Keratinocyte (primary cell): ENCODE results near the gene TMEM63B. TPM values are rescaled to one million over a fixed set of nuclear protein-coding genes. Genes with fewer than 3 reads are reported as not detected.

Experiments
- DNase-seq: peaks from one replicate; pipeline ENCODE4 v3.0.0-alpha.2; 2011; ENCODE audit warnings: low read depth, missing footprints, low spot score
- FAIRE-seq: peaks from 2 replicates; lab custom pipeline; 2011; peaks lifted over from hg19 to GRCh38; lab: Jason Lieb, UNC
- H2AFZ ChIP-seq: 2 replicates; pipeline ENCODE4 v1.6.0; 2012; ENCODE audit warnings: low read length, control low read depth, inconsistent platforms; ENCODE audit not compliant: control insufficient read depth
- H3K27ac ChIP-seq: 2 replicates; pipeline ENCODE4 v1.5.1; 2011; ENCODE audit warnings: low read length; ENCODE audit not compliant: control insufficient read depth, insufficient read depth
- H3K27me3 ChIP-seq: 3 replicates; pipeline ENCODE4 v1.6.0; 2011; ENCODE audit warnings: low read length; ENCODE audit not compliant: control insufficient read depth, insufficient read depth; ENCODE audit errors: extremely low read depth
- H3K36me3 ChIP-seq, 2 experiments: 2 replicates in 1 of 2; 3 replicates in 1 of 2; pipeline ENCODE4 v1.5.1; 2011; ENCODE audit warnings: low read length in 2 of 2, mild to moderate bottlenecking in 1 of 2; ENCODE audit not compliant: control insufficient read depth in 2 of 2, insufficient read depth in 2 of 2; ENCODE audit errors: extremely low read depth in 1 of 2
- H3K4me1 ChIP-seq: 3 replicates; pipeline ENCODE4 v1.5.1; 2011; ENCODE audit warnings: low read length; ENCODE audit not compliant: control insufficient read depth, insufficient read depth; ENCODE audit errors: extremely low read depth
- H3K4me2 ChIP-seq: 3 replicates; pipeline ENCODE4 v1.6.0; 2011; ENCODE audit warnings: low read depth, low read length; ENCODE audit not compliant: control insufficient read depth, insufficient read depth; ENCODE audit errors: extremely low read depth
- H3K4me3 ChIP-seq, 3 experiments: fragments of 200-600 bp in 1 of 3; sonication (generic) in 1 of 3; 2 replicates in 2 of 3; 3 replicates in 1 of 3; pipeline ENCODE4 v1.5.1; 2011 to 2016; ENCODE audit warnings: low read length in 3 of 3, mild to moderate bottlenecking in 3 of 3, control low read depth in 2 of 3, inconsistent platforms in 1 of 3, low read depth in 1 of 3, mixed read lengths in 1 of 3, mixed run types in 1 of 3, moderate library complexity in 1 of 3; ENCODE audit not compliant: control insufficient read depth in 2 of 3, insufficient read depth in 2 of 3; ENCODE audit errors: extremely low read depth in 1 of 3
- H3K79me2 ChIP-seq: 2 replicates; pipeline ENCODE4 v1.6.0; 2012; ENCODE audit warnings: low read length; ENCODE audit not compliant: control insufficient read depth, insufficient read depth
- H3K9ac ChIP-seq: 3 replicates; pipeline ENCODE4 v1.6.0; 2011; ENCODE audit warnings: low read length; ENCODE audit not compliant: control insufficient read depth, insufficient read depth; ENCODE audit errors: extremely low read depth
- H3K9me1 ChIP-seq: 3 replicates; pipeline ENCODE4 v1.6.0; 2011; ENCODE audit warnings: low read length; ENCODE audit not compliant: control insufficient read depth, insufficient read depth; ENCODE audit errors: extremely low read depth
- H3K9me3 ChIP-seq: 2 replicates; pipeline ENCODE4 v1.5.1; 2012; ENCODE audit warnings: low read depth, low read length; ENCODE audit not compliant: control insufficient read depth
- H4K20me1 ChIP-seq: 3 replicates; pipeline ENCODE4 v1.6.0; 2011; ENCODE audit warnings: low read length; ENCODE audit not compliant: control insufficient read depth, insufficient read depth; ENCODE audit errors: extremely low read depth
- CTCF ChIP-seq, 3 experiments: IDR thresholded peaks in 1 of 3; conservative IDR thresholded peaks in 1 of 3; optimal IDR thresholded peaks in 1 of 3; 2 replicates in 2 of 3; 3 replicates in 1 of 3; pipeline versions ENCODE3 to v1.5.1; 2011; ENCODE audit warnings: low read length in 3 of 3, mild to moderate bottlenecking in 3 of 3, moderate library complexity in 2 of 3, control low read depth in 1 of 3, inconsistent platforms in 1 of 3; ENCODE audit not compliant: insufficient read depth in 2 of 3; ENCODE audit errors: extremely low read depth in 1 of 3
- EZH2 ChIP-seq: IDR thresholded peaks from one replicate; pipeline ENCODE4 v1.6.1; 2012; ENCODE audit warnings: inconsistent platforms, mild to moderate bottlenecking, low read length, moderate library complexity
- dilution Hi-C: fragments of 300-500 bp; cut with MboI; formaldehyde crosslinking; loops from one replicate; pipeline ENCODE4 v1.7.0; 2020; ENCODE audit warnings: low sequenced_read_pairs; ENCODE audit not compliant: extremely low pct_ligation_motif_present
- polyA plus RNA-seq, 5 experiments: library from polyadenylated mRNA; depleted of rRNA in 3 of 5; stranded (reverse) in 3 of 5; stranded (forward) in 1 of 5; unstranded in 1 of 5; fragments of >200 nt; gene quantifications; 1 replicate in 1 of 5; 2 replicates in 3 of 5; 3 replicates in 1 of 5; pipeline versions ENCODE4 v1.2.1 to v1.2.3, GENCODE V29; 2011 to 2012; ENCODE audit warnings: missing spikeins in 2 of 5, low read depth in 1 of 5, low replicate concordance in 1 of 5

The TMEM63B gene
- polyA plus RNA-seq, 1 donor (not counting 4 experiments of a cell fraction or from before 2014, with no cell fraction given): 64.8 TPM

GRCh38 chr6:44087623-44088022 is 39.7 kb upstream of the TMEM63B start:
- H3K9ac ChIP-seq: no peak overlapping the region
- dilution Hi-C loops: no loop called here
- no peaks in the 10 kb centered on the region for H3K27me3 ChIP-seq
- TF ChIP-seq EZH2: no peak
- no peak for TF ChIP-seq CTCF (optimal IDR thresholded peaks at IDR 0.05 in 1 of 3, IDR thresholded peaks at IDR 0.05 in 1 of 3, conservative IDR thresholded peaks at IDR 0.05 in 1 of 3; ENCODE audit: extremely low read depth in 1 of 3, insufficient read depth in 2 of 3, low read length in 3 of 3)
- H3K4me1 ChIP-seq: peaks cover 11% of the 10 kb centered on the region
- no peak overlapping the region for H3K4me2 ChIP-seq
- FAIRE-seq (no peak), DNase-seq (no peak)
- H2AFZ ChIP-seq: no peak overlapping the region
- no peaks in the 10 kb centered on the region for H3K79me2 ChIP-seq
- H3K27ac ChIP-seq: no peak overlapping the region
- H3K9me3 ChIP-seq: no peaks in the 10 kb centered on the region
- no peaks in the 10 kb centered on the region for H4K20me1 ChIP-seq
- no peaks in the 10 kb centered on the region for H3K9me1 ChIP-seq
- H3K4me3 ChIP-seq: no peak overlapping the region
- H3K36me3 ChIP-seq: peaks cover 0 to 4% of the 10 kb centered on the region in 2 experiments

- H3K9ac ChIP-seq: no peak overlapping the region
- dilution Hi-C loops: no loop called here
- no peak for FAIRE-seq
- H3K4me1 ChIP-seq: peaks cover 10% of the 10 kb centered on the region
- no peak for DNase-seq
- H2AFZ ChIP-seq: no peak overlapping the region
- no peak overlapping the region for H3K27ac ChIP-seq
- H4K20me1 ChIP-seq: no peaks in the 10 kb centered on the region
- TF ChIP-seq CTCF (optimal IDR thresholded peaks at IDR 0.05 in 1 of 3, IDR thresholded peaks at IDR 0.05 in 1 of 3, conservative IDR thresholded peaks at IDR 0.05 in 1 of 3; ENCODE audit: extremely low read depth in 1 of 3, insufficient read depth in 2 of 3, low read length in 3 of 3): no peak
- TF ChIP-seq EZH2: no peak
- H3K9me1 ChIP-seq: no peaks in the 10 kb centered on the region
- H3K36me3 ChIP-seq: peaks cover 0 to 9% of the 10 kb centered on the region in 2 experiments
- no peak overlapping the region for H3K4me2 ChIP-seq
- H3K4me3 ChIP-seq: no peak overlapping the region
- H3K9me3 ChIP-seq: no peaks in the 10 kb centered on the region
- no peaks in the 10 kb centered on the region for H3K79me2 ChIP-seq
- H3K27me3 ChIP-seq: no peaks in the 10 kb centered on the region
Observed at GRCh38 chr6:44088827-44089590, 38.3 kb upstream of the TMEM63B start.
